Loucy (cell line): Measurements from ENCODE around the gene ARHGAP15.

Experiments used
- H2AFZ ChIP-seq: fragments of 200-600 bp; sonication (generic); 2 replicates; pipeline ENCODE4 v1.6.0; 2016; ENCODE audit warnings: antibody characterized with exemption, mild to moderate bottlenecking, low read length, moderate library complexity
- H3F3A ChIP-seq: fragments of 200-600 bp; 2 replicates; pipeline ENCODE4 v1.6.0; 2016; ENCODE audit warnings: antibody characterized with exemption, low read depth, mild to moderate bottlenecking
- H3K27me3 ChIP-seq: fragments of 200-600 bp; sonication (generic); 2 replicates; pipeline ENCODE4 v1.6.1; 2014; ENCODE audit warnings: low read length, mild to moderate bottlenecking; ENCODE audit not compliant: insufficient read depth, poor library complexity, severe bottlenecking
- H3K36me3 ChIP-seq: fragments of 200-600 bp; sonication (generic); 2 replicates; pipeline ENCODE4 v1.6.1; 2016; ENCODE audit warnings: low read length; ENCODE audit not compliant: insufficient read depth
- H3K4me1 ChIP-seq: fragments of 200-600 bp; sonication (generic); 2 replicates; pipeline ENCODE4 v1.5.1; 2014; ENCODE audit warnings: low read length, mild to moderate bottlenecking; ENCODE audit not compliant: insufficient read depth, poor library complexity, severe bottlenecking
- H3K4me2 ChIP-seq: fragments of 200-600 bp; sonication (generic); 2 replicates; pipeline ENCODE4 v1.6.0; 2014; ENCODE audit warnings: antibody characterized with exemption, low read length, low read depth, mild to moderate bottlenecking; ENCODE audit not compliant: poor library complexity, severe bottlenecking
- H3K4me3 ChIP-seq: fragments of 200-600 bp; sonication (generic); 2 replicates; pipeline ENCODE4 v1.5.1; 2014; ENCODE audit warnings: low read length, mild to moderate bottlenecking, mixed read lengths; ENCODE audit not compliant: poor library complexity, severe bottlenecking
- H3K79me2 ChIP-seq: fragments of 200-600 bp; sonication (generic); 2 replicates; pipeline ENCODE4 v1.6.1; 2014; ENCODE audit warnings: low read length; ENCODE audit not compliant: insufficient read depth
- H3K9ac ChIP-seq: fragments of 200-600 bp; sonication (generic); 2 replicates; pipeline ENCODE4 v1.6.0; 2014; ENCODE audit warnings: mild to moderate bottlenecking, low read depth, low read length, moderate library complexity; ENCODE audit not compliant: poor library complexity, severe bottlenecking
- H3K9me2 ChIP-seq: fragments of 200-600 bp; sonication (generic); replicated peaks from 2 replicates; pipeline ENCODE4 v1.6.1; 2016; ENCODE audit warnings: low read depth, low read length, mixed read lengths
- H3K9me3 ChIP-seq: fragments of 200-600 bp; sonication (generic); 2 replicates; pipeline ENCODE4 v1.6.1; 2014; ENCODE audit warnings: mild to moderate bottlenecking, antibody characterized with exemption, low read length, low read depth; ENCODE audit not compliant: insufficient read depth
- H4K20me1 ChIP-seq: fragments of 200-600 bp; sonication (generic); 2 replicates; pipeline ENCODE4 v1.6.0; 2014; ENCODE audit warnings: antibody characterized with exemption, low read length, mild to moderate bottlenecking; ENCODE audit not compliant: insufficient read depth, poor library complexity, severe bottlenecking
- EZH2phosphoT487 ChIP-seq: fragments of 200-600 bp; IDR thresholded peaks from 2 replicates; pipeline ENCODE4 v1.6.1; 2018; ENCODE audit warnings: antibody characterized with exemption, mild to moderate bottlenecking, moderate library complexity, borderline replicate concordance
- TF ChIP-seq, protein P1 (sequence below): fragments of 200-600 bp; sonication (generic); conservative IDR thresholded peaks from 2 replicates; pipeline ENCODE4 v1.5.1; 2014; ENCODE audit warnings: mild to moderate bottlenecking, antibody characterized with exemption, low read length

The ARHGAP15 gene

DNA sequence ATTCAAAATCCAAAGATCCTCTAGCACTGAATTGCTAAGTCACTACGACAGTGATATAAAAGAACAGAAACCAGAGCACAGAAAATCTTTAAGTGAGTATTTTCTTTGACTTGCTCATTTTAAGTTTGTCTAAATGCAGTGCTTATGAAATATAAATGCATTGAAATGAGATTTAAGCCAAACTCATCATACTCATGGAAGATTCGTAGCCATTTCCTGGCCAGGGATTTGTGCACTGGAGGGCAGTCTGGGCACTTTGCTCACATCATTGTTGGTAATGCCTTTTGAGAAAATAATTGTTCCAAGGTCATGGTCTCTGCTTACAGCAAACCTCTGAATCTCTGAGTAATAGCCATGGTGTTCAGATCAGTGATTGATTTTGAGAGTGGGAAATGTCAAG is 307.7 kb downstream of the ARHGAP15 start:
- TF ChIP-seq, protein P1, sequence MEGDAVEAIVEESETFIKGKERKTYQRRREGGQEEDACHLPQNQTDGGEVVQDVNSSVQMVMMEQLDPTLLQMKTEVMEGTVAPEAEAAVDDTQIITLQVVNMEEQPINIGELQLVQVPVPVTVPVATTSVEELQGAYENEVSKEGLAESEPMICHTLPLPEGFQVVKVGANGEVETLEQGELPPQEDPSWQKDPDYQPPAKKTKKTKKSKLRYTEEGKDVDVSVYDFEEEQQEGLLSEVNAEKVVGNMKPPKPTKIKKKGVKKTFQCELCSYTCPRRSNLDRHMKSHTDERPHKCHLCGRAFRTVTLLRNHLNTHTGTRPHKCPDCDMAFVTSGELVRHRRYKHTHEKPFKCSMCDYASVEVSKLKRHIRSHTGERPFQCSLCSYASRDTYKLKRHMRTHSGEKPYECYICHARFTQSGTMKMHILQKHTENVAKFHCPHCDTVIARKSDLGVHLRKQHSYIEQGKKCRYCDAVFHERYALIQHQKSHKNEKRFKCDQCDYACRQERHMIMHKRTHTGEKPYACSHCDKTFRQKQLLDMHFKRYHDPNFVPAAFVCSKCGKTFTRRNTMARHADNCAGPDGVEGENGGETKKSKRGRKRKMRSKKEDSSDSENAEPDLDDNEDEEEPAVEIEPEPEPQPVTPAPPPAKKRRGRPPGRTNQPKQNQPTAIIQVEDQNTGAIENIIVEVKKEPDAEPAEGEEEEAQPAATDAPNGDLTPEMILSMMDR = no peak
- TF ChIP-seq EZH2phosphoT487 = no peak
- Histone ChIP-seq H2AFZ (no peak overlapping the region), H3K9ac (no peak overlapping the region), H3K27me3 (no peaks in the 10 kb centered on the region), H3K4me1 (peaks cover 3% of the 10 kb centered on the region), H3K79me2 (no peaks in the 10 kb centered on the region; the same call in 1 of the 2 replicates), H4K20me1 (peaks cover 8% of the 10 kb centered on the region), H3F3A (0 out of 2 replicates have a peak, but pooled peaks cover 3% of the 10 kb centered on the region), H3K4me2 (no peak overlapping the region), H3K9me2 (no peaks in the 10 kb centered on the region), H3K36me3 (peaks cover 58% of the 10 kb centered on the region), H3K4me3 (no peak overlapping the region), H3K9me3 (no peaks in the 10 kb centered on the region)

DNA sequence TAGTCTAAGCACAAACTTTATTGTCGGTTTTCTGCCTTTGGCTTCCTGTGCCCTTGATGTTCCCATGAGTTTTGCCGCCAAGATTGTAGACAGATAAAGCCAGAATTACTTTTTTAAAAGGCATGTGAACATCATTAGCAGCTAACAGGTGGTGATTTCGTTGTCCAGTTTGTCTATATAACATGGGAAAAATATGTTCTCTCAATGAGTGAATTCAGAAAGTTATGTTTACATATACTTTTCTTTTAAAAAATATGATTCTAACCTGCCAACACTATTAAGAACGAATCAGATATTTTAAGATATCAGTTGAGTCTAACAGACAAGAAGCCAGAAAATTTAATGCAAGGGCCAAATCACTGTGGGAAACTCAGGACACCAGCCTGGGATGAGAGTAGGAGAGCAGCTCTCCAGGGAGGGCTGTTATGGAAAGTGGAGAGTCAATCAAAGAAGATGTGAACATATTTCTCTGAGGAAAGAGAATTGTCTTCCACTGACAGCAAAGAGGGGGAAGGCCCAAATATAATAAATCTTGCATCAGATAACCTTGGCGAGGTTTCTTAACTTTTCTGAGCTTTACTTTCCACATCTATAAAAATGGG is 311.3 kb downstream of the ARHGAP15 start:
- Histone ChIP-seq H3K4me3 (no peak overlapping the region), H3K79me2 (no peaks in the 10 kb centered on the region), H3K4me1 (no peaks in the 10 kb centered on the region), H3K36me3 (peaks cover 65% of the 10 kb centered on the region), H3K9ac (no peak overlapping the region), H4K20me1 (no peaks in the 10 kb centered on the region), H3K9me2 (no peaks in the 10 kb centered on the region), H2AFZ (no peak overlapping the region), H3K27me3 (no peaks in the 10 kb centered on the region), H3K9me3 (no peaks in the 10 kb centered on the region), H3K4me2 (no peak overlapping the region), H3F3A (no peaks in the 10 kb centered on the region)
- no peak for TF ChIP-seq EZH2phosphoT487
- TF ChIP-seq, protein P1 = no peak

DNA sequence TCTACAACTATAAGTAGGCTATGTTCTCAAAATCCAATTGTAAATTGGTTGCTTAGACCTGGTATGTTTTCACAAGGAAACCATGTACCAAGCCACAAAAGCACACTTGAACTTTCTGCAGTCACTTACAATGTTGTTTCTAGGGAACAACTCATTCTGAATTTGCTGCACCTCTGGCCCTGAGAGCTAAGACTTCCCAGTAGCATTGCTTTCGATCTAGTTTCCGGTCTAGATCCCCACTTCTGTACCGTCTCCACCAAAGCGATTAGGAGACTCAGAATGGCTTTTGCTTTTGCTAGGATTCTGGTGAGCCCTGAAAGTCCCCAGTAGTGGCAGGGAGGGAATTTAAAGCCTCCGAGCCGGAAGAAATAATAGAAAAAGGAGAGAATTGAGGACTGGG is 313.0 kb downstream of the ARHGAP15 start:
- Histone ChIP-seq H2AFZ (no peak overlapping the region), H3K9me2 (no peaks in the 10 kb centered on the region), H3K4me2 (no peak overlapping the region), H3K9me3 (no peaks in the 10 kb centered on the region), H3K27me3 (no peaks in the 10 kb centered on the region), H4K20me1 (no peaks in the 10 kb centered on the region), H3K4me3 (no peak overlapping the region), H3K4me1 (no peaks in the 10 kb centered on the region), H3K79me2 (no peaks in the 10 kb centered on the region), H3K9ac (no peak overlapping the region), H3K36me3 (peaks cover 51% of the 10 kb centered on the region), H3F3A (no peaks in the 10 kb centered on the region)
- TF ChIP-seq EZH2phosphoT487 = no peak
- TF ChIP-seq, protein P1 = no peak
